ENCODE results near the gene ST6GALNAC5.

DNA sequence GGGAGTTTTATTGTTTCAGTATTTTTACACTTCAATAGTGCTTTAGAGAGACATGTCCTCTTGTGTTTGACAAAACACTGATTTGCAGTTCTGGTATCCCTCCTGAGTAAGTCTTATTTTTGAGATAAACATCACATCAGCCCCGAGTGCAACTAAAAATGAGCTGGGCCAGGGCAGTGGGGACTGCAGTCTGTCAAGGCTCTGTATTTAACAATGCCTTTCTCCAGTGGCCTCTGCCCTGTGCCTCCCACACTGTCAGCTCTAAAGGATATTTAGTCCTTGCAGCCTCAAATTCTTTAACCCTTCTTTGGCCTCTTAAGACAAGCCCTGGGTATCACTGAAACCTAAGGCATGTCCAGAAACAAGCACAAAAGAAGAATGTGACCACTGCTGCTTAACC is 160.6 kb downstream of the ST6GALNAC5 start:
- TF ChIP-seq, protein P1, sequence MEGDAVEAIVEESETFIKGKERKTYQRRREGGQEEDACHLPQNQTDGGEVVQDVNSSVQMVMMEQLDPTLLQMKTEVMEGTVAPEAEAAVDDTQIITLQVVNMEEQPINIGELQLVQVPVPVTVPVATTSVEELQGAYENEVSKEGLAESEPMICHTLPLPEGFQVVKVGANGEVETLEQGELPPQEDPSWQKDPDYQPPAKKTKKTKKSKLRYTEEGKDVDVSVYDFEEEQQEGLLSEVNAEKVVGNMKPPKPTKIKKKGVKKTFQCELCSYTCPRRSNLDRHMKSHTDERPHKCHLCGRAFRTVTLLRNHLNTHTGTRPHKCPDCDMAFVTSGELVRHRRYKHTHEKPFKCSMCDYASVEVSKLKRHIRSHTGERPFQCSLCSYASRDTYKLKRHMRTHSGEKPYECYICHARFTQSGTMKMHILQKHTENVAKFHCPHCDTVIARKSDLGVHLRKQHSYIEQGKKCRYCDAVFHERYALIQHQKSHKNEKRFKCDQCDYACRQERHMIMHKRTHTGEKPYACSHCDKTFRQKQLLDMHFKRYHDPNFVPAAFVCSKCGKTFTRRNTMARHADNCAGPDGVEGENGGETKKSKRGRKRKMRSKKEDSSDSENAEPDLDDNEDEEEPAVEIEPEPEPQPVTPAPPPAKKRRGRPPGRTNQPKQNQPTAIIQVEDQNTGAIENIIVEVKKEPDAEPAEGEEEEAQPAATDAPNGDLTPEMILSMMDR (IDR thresholded peaks at IDR 0.05; ENCODE audit: extremely low read depth in 1 of 2, insufficient read depth in 1 of 2, low read depth in 1 of 2, low read length in 2 of 2): no peak
- TF ChIP-seq EZH2 (IDR thresholded peaks at IDR 0.05; ENCODE audit: borderline replicate concordance, low read depth, low read length, severe bottlenecking) (no peak), POLR2A (IDR thresholded peaks at IDR 0.05; ENCODE audit: low read depth, low read length) (no peak), MYC (IDR thresholded peaks at IDR 0.05; ENCODE audit: low read depth, low read length) (no peak), JUN (IDR thresholded peaks at IDR 0.05; ENCODE audit: borderline replicate concordance, insufficient read depth, insufficient read length, low read depth) (no peak)

All from endothelial cell of umbilical vein (primary cell).